ENCODE results near the gene CALML6. TPM values are rescaled to one million over a fixed set of nuclear protein-coding genes. Genes with fewer than 3 reads are reported as not detected.

CALML6 gene
- total and polyA plus RNA-seq, 10 of the 15 experiments (the other 5 are each of a cell fraction or from before 2014, with no cell fraction given): 0.07 to 1.3 (median 0.21) TPM; not detected in 5

GRCh38 chr1:1937549-1938275 is 22.7 kb downstream of the CALML6 start:
- in situ Hi-C loops (cut with MboI) (no loop called here), intact Hi-C loops (cut with micrococcal nuclease; ENCODE audit: unreplicated experiment) (no loop called here)
- peaks cover 5% of the 10 kb centered on the region; the same call in 2 of the 3 replicates for H3K9me3 ChIP-seq (replicated peaks; ENCODE audit: control insufficient read depth, insufficient read depth, low read length)
- H4K20me1 ChIP-seq (ENCODE audit: control insufficient read depth, insufficient read depth): no peaks in the 10 kb centered on the region
- ChIA-PET SMC1A (ENCODE audit: uncharacterized antibody, unreplicated experiment) (no interaction called here), CTCF (no interaction called here), RAD21 (ENCODE audit: unreplicated experiment) (no interaction called here), POLR2A (no interaction called here)
- DNase-seq (ENCODE audit: low read depth, low spot score) (no peak), ATAC-seq (no peak), FAIRE-seq (no peak)
- no TSS peak for BruUV-seq (replicated peaks)
- H2AFZ ChIP-seq (ENCODE audit: control insufficient read depth, low read depth, low read length): no peak overlapping the region
- H3K27ac ChIP-seq (ENCODE audit: control insufficient read depth, insufficient read depth): no peak overlapping the region
- no peak overlapping the region for H3K9ac ChIP-seq (ENCODE audit: control insufficient read depth, insufficient read depth, low read length)
- no peaks in the 10 kb centered on the region for H3K36me3 ChIP-seq (ENCODE audit: control insufficient read depth in 2 of 2, insufficient read depth in 2 of 2, low read length in 1 of 2)
- TF ChIP-seq SPI1 (IDR thresholded peaks at IDR 0.05; ENCODE audit: borderline replicate concordance, insufficient read depth, low read depth, low read length) (no peak), BCL3 (IDR thresholded peaks at IDR 0.05; ENCODE audit: borderline replicate concordance, insufficient read depth, low read depth, low read length, poor library complexity, severe bottlenecking) (peak; percentile 93), FOXM1 (IDR thresholded peaks at IDR 0.05; ENCODE audit: low read depth, low read length) (no peak), USF1 (IDR thresholded peaks at IDR 0.05; ENCODE audit: borderline replicate concordance, extremely low read length, insufficient read depth, low read depth, low read length) (no peak), NBN (IDR thresholded peaks at IDR 0.05) (no peak)
- 43% methylated on average over 16 of the region's 16 CpGs for WGBS (ENCODE audit: insufficient coverage, insufficient replicate concordance, low lambda C conversion rate, missing lambda C conversion rate)
- H3K4me2 ChIP-seq (ENCODE audit: control insufficient read depth, insufficient read depth): no peak overlapping the region
- H3K79me2 ChIP-seq (ENCODE audit: control insufficient read depth, insufficient read depth, low read length): no peaks in the 10 kb centered on the region
- no peak overlapping the region for H3K4me3 ChIP-seq
- H3K27me3 ChIP-seq (replicated peaks in 1 of 2; ENCODE audit: control insufficient read depth in 2 of 2, insufficient read depth in 2 of 2, low read length in 1 of 2): no peaks in the 10 kb centered on the region
- H3K4me1 ChIP-seq (ENCODE audit: control insufficient read depth, insufficient read depth, low read length): no peaks in the 10 kb centered on the region

Measured in GM12878 (cell line).